Effector CD4-positive, alpha-beta T cell (primary cell): ENCODE data around the gene C11orf68.

Experiments
- DNase-seq: peaks from one replicate; pipeline ENCODE4 v3.0.0-alpha.2; 2020

C11orf68 gene

DNA sequence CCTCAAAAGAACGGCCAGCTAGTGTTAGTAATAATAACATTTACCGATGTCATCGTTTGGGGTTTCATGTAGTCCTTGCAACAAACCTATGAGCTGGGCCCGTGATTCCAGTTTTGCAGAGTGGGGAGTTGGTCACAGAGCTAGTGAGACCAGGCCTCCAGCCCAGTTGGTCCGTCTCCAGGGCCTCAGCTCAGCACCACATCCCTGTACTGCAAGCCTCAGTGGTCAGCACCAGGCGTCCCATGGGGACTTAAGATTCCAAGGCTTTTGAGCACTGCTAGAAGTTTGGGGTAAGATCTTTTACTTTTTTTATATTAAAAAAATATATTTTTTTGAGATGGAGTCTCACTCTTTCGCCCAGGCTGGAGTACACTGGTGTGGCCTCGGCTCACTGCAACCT, 25.3 kb upstream of the C11orf68 start:
- no peak for DNase-seq

DNA sequence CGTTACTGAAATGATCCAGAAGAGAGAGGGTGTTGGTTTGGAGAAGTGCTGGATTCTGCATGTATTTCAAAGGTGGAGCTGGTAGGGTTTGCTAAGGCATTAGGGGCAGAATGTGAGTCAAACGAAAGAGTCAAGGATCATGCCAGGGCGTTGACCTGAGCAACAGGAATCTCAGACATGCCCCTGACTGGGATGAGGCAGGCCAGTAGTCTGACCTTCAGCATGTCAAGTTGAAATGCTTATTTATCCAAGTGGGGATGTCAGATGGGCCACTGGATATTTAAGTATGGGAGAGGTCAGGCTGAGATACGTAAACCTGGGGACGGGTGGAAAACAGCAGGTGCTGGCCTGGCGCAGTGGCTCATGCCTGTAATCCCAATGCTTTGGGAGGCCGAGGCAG, 23.7 kb upstream of the C11orf68 start:
- DNase-seq = no peak

DNA sequence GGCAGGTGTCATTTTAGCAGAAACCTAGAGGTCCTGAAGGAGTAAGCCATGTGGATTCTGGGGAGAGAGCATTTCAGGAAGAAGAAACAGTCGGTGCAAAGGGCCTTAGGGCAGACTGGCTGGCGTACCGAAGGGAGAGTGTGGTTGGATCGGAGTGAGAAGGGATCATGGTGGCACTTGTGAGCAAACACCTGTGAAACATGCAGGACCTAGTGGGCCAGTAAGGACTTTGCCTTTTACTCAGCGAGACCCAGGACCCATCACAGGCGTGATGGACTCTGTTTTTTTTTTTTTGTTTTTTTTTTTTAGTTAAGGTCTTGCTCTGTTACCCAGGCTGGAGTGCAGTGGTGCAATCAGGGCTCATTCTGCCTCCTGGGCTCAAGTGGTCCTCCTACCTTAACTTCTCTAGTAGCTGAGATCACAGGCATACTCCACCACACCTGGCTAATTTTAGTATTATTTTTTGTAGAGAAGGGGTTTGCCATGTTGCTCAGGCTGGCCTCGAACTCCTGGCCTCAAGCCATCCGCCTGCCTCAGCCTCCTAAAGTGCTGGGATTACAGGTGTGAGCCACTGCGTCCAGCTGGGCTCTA, 23.0 kb upstream of the C11orf68 start:
- DNase-seq = no peak

- DNase-seq = no peak
These were observed 18.9 kb upstream of the C11orf68 start for GRCh38 chr11:65937766-65938165.

DNA sequence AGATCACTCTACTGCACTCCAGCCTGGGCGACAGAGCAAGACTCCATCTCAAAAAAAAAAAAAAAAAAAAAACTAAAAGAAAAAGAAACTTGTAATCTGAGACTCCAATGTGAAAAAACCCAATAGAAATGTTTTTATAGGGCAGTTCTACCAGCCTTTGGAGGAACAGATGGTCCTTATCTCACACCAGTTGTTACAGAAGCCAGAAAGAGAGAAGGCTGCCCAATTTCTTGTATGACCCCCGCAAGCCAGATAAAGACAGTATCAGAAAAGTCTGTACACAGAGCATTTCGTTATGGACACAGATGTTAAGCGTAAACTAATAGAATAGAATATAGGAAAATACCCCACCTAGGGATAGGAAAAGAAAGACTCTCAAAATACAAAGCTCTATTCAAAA, 15.2 kb upstream of the C11orf68 start:
- no peak for DNase-seq

DNA sequence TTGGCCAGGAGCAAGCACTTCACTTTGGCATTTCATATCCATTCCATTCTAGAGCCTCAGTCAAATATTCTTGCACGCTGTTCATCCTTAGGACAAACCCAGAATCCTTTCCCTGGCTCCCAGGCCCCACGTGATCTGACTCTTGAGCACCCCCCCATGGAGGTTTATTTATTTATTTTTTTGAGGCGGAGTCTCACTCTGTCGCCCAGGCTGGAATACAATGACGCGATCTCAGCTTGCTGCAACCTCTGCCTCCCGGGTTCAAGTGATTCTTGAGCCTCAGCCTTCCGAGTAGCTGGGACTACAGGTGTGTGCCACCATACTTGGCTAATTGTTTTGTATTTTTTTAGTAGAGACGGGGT, 13.7 kb upstream of the C11orf68 start:
- no peak for DNase-seq

DNA sequence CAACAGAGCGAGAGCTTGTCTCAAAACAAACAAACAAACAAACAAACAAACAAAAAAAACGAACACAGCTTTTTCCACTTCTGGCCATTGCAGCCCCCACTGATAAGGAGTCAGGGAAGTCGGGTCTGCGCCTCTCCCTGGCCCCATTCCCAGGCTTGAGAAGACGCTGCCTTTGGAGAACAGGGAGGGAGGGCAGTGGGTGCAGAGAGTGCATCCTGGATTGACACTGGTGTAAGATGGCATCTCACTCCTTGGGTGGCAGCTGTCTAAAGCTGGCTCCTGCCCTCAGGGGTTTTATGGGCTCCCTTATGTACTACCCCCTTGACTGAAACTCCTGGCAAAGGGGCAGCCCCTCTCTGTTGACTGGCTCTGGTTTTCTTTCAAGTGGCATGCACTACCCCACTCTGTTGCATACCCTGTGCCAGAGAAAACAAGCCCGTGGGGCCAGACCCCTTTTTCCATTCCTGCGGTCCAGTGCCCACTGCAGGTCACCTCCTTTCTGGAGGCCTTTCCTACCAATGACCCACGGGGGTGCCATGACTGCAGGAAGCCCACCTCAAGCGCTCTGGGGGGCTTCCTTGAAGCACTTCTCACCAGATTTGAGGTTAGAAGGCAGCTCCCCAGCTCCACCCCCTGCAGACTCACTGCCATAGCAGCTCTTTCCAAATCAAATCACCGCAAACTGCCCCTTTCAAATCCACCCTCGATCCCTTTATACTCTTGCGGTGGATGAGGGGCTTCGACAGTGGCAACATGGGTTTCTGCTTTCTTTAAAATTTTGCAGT, 13.1 kb upstream of the C11orf68 start:
- no peak for DNase-seq

- DNase-seq = no peak
These were observed 9.8 kb upstream of the C11orf68 start for GRCh38 chr11:65928667-65929066.

DNA sequence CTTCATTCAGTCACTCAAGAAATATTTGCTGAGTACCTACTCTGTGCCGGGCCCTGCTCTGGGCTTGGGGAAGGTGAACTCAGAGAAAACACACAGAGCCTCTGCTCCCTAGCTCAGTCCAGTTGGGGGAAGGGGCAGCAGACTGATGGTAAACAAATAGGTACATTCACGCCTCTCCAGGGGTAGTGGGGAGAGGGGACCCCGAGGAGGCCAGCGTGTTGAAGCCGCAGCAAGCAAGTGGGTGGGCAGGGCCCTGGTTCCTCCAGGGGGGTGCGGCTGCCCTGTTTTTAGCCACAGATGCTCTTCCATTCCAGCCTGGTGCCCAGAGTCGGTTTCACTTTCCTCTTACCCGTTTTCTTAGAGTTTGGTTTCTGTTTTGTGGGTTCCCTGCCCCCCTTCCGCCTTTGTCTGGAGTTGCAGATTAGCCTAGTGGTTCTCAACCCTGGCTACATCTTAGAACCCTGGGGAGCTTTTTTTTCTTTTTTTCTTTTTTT, 9.1 kb upstream of the C11orf68 start:
- peak; percentile 64 for DNase-seq

- no peak for DNase-seq
These were observed 6.5 kb upstream of the C11orf68 start for GRCh38 chr11:65925397-65925796.

GRCh38 chr11:65922565-65922964, 3.7 kb upstream of the C11orf68 start:
- no peak for DNase-seq

DNA sequence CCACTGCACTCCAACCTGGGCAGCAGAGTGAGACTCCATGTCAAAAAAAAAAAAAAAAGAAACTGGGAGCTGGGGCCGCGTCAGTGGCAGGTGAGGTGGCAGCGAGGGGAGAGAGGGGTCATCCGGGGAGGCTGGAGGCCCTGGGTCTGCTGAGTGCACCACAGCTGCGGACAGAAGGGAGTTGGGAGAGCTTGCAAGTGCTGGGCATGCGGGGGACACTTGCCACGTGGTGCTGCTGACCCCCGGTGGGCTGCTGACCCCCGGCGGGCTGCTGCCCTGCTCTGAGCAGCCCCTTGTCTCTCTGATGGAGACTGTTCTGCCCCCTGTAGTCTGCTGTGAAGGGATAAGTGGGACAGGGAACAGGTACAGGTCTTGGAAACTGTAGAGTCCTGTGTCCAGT, 3.0 kb upstream of the C11orf68 start:
- no peak for DNase-seq

GRCh38 chr11:65921033-65921555, 2.2 kb upstream of the C11orf68 start:
- DNase-seq = no peak

- no peak for DNase-seq
These were observed 1.5 kb upstream of the C11orf68 start for GRCh38 chr11:65920372-65920802.

DNA sequence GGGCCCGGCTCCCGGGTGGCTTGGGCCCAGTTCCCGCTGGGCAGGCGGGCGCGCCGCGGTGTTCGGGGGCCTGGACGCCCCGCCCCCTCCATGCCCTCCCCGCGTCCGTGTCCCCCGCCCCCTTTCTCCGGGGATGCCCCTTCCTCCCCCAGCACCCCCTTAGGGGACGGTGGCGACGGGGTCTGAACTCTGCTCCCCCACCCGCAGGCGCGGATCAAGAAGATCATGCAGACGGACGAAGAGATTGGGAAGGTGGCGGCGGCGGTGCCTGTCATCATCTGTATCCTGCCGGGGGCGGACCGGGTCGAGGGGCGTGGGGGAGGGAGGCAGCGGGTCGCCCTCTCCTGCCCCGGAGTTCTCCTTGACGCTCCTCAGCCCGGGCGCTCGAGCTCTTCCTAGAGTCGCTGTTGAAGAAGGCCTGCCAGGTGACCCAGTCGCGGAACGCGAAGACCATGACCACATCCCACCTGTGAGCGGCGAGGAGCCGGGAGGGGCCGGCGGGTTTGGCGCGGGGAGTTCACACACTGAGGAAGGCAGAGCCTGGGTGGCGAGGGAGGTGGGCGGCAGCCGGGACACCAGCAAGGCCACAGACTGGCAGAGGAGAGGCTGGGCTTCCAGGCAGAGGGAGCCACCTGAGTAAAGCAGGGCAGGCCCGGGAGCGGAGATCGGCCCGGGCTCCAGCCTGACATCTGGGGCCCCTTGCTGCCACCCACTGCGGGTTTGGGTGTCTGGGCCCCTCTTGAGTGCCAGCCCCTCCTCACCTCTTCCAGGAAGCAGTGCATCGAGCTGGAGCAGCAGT, 910 bp upstream of the C11orf68 start:
- peak; percentile 54 for DNase-seq

DNA sequence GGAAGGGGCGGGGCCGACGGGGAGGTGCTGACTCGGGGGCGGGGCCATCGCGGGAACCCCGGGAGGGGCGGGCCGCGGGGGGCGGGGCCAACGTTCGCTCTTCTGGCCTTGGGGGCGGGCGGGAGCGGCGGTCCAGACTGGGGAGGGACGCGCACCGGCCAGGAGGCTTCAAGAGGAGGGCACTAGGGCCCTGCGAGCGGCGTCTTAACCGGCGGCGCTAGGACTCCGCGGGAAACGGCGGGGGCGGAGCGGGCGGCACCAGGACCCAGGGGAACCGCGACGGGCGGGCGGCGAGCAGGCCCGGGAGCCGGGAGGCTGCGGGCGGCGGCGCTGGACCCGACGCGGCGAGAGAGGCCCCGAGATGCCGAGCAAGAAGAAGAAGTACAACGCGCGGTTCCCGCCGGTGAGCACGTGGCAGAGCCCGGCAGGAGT, 295 bp upstream of the C11orf68 start, which contains the start of gene DRAP1:
DRAP1 (plus strand) TSS at position 286 of the 432 bp plus-strand sequence; CDS start at position 362, 76 bp downstream.
- DNase-seq = peak; percentile 98

GRCh38 chr11:65917434-65918210, 1.2 kb downstream of the C11orf68 start:
- DNase-seq = no peak

GRCh38 chr11:65917077-65917433, 1.8 kb downstream of the C11orf68 start:
- DNase-seq = no peak

GRCh38 chr11:65916391-65916790, 2.5 kb downstream of the C11orf68 start:
- DNase-seq = no peak

- no peak for DNase-seq
These were observed 3.0 kb downstream of the C11orf68 start for GRCh38 chr11:65915821-65916251.

GRCh38 chr11:65915101-65915820, 3.6 kb downstream of the C11orf68 start:
- no peak for DNase-seq

DNA sequence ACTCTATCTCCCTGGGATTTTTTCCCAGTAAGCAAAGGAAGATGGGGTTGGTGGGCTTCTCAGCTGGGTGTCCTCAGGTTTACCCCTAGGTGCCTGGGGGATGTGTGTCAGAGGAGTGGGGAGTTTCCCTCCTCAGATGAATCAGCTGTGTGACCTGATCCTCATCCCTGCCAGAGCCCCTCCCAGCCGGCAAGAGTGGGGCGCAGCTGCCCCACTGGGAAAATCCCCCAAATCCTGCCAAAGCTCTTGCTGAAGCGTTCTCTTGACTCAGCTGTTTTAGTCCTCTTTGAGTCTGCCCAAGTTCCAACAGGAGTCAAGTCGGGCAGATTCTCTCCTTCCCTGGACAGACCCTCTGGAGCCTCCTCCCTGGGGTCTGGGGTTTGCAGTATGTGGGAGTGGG, 6.0 kb downstream of the C11orf68 start:
- DNase-seq = no peak
